A673 (cell line): ENCODE measurements around the gene CCDC9B. TPM values are rescaled to one million over a fixed set of nuclear protein-coding genes. Genes with fewer than 3 reads are reported as not detected.

Source experiments
- BruUV-seq: library from RNA; stranded (reverse); fragments of 400-500 nt; replicated peaks from 2 replicates; lab custom pipeline; 2021; lab: Mats Ljungman, UMichigan
- CTCF ChIA-PET: fragments of 300-600 bp; sonication (Branson Sonifier 250); formaldehyde crosslinking; loops from one replicate; lab custom pipeline; 2022; ENCODE audit warnings: antibody characterized with exemption; lab: Charles Lee
- POLR2A ChIA-PET: fragments of 300-600 bp; sonication (Branson Sonifier 250); formaldehyde crosslinking; loops from one replicate; lab custom pipeline; 2022; ENCODE audit warnings: antibody characterized with exemption; ENCODE audit not compliant: low non-redundant PET; lab: Charles Lee
- DNase-seq: peaks from one replicate; pipeline ENCODE4 v3.0.0-alpha.2; 2015; ENCODE audit warnings: low spot score
- H3K27ac ChIP-seq: fragments of 200-600 bp; sonication (generic); 2 replicates; pipeline ENCODE4 v1.5.1; 2016; ENCODE audit warnings: mixed run types, low read depth, mild to moderate bottlenecking, mixed read lengths, antibody characterized with exemption, low read length; ENCODE audit not compliant: poor library complexity, severe bottlenecking
- H3K27me3 ChIP-seq: fragments of 200-600 bp; sonication (generic); replicated peaks from 2 replicates; pipeline ENCODE4 v1.6.1; 2017; ENCODE audit warnings: mixed run types, low read depth, mild to moderate bottlenecking, mixed read lengths, antibody characterized with exemption, low read length; ENCODE audit not compliant: insufficient read depth, poor library complexity
- H3K36me3 ChIP-seq: fragments of 200-600 bp; sonication (generic); 2 replicates; pipeline ENCODE4 v1.6.1; 2016; ENCODE audit warnings: mixed run types, mild to moderate bottlenecking, mixed read lengths, antibody characterized with exemption, low read length; ENCODE audit not compliant: insufficient read depth, poor library complexity, severe bottlenecking
- H3K4me1 ChIP-seq: fragments of 200-600 bp; sonication (generic); 2 replicates; pipeline ENCODE4 v1.6.1; 2017; ENCODE audit warnings: mixed run types, mild to moderate bottlenecking, mixed read lengths, antibody characterized with exemption, low read length; ENCODE audit not compliant: insufficient read depth, poor library complexity, severe bottlenecking
- H3K4me3 ChIP-seq: fragments of 200-600 bp; sonication (generic); 2 replicates; pipeline ENCODE4 v1.5.1; 2016; ENCODE audit warnings: low read depth, mixed run types, mild to moderate bottlenecking, mixed read lengths, low read length; ENCODE audit not compliant: poor library complexity, severe bottlenecking
- H3K9me3 ChIP-seq: fragments of 200-600 bp; sonication (generic); 2 replicates; pipeline ENCODE4 v1.6.1; 2016; ENCODE audit warnings: mixed run types, low read depth, mild to moderate bottlenecking, mixed read lengths, antibody characterized with exemption, low read length; ENCODE audit not compliant: poor library complexity, severe bottlenecking
- CTCF ChIP-seq: fragments of 300-800, 200-600 bp; sonication (generic); conservative IDR thresholded peaks from 2 replicates; pipeline ENCODE4 v1.5.1; 2017; ENCODE audit warnings: low read depth, mild to moderate bottlenecking, antibody characterized with exemption, low read length, moderate library complexity, mixed read lengths
- EZH2 ChIP-seq: fragments of 200-600 bp; sonication (generic); IDR thresholded peaks from 2 replicates; pipeline ENCODE4 v1.6.1; 2017; ENCODE audit warnings: borderline replicate concordance, low read depth, mild to moderate bottlenecking, mixed read lengths, antibody characterized with exemption, low read length; ENCODE audit not compliant: poor library complexity, severe bottlenecking
- intact Hi-C: fragments of 100-400 bp; cut with micrococcal nuclease; formaldehyde crosslinking; loops from one replicate; pipeline ENCODE4 v1.10.0; 2022; ENCODE audit not compliant: unreplicated experiment
- total RNA-seq: library from RNA; stranded (reverse); gene quantifications from 2 replicates; pipeline ENCODE4 v1.2.3, GENCODE V29; 2021

Gene CCDC9B
- total RNA-seq, 1 experiment from 2014 or later, result 8.6 TPM

GRCh38 chr15:40337597-40337996 is 3.1 kb downstream of the CCDC9B start:
- TF ChIP-seq CTCF, result no peak
- no peaks in the 10 kb centered on the region for H3K27me3 ChIP-seq
- POLR2A ChIA-PET, result no interaction called here
- intact Hi-C loops, result no loop called here
- no peak for DNase-seq
- H3K36me3 ChIP-seq, result no peaks in the 10 kb centered on the region
- peak overlapping the region; percentile 30 for H3K27ac ChIP-seq
- H3K4me3 ChIP-seq, result no peak overlapping the region
- BruUV-seq, result no TSS peak
- H3K4me1 ChIP-seq, result peaks cover 77% of the 10 kb centered on the region
- CTCF ChIA-PET, result interaction anchor here (1.1 to 4.0 kb wide), 3 partner anchors 9 to 59 kb away, joined by 3 to 25 read pairs (median 14); partner anchors contain the start of gene INAFM2
- no peaks in the 10 kb centered on the region for H3K9me3 ChIP-seq

GRCh38 chr15:40336744-40337122 is 4.0 kb downstream of the CCDC9B start:
- H3K27ac ChIP-seq, result peak overlapping the region; percentile 30
- no peak for DNase-seq
- no peaks in the 10 kb centered on the region for H3K27me3 ChIP-seq
- no peaks in the 10 kb centered on the region for H3K36me3 ChIP-seq
- intact Hi-C loops, result no loop called here
- no TSS peak for BruUV-seq
- TF ChIP-seq EZH2, result no peak
- TF ChIP-seq CTCF, result peak; percentile 28; the same call in 1 of the 2 replicates
- CTCF ChIA-PET, result interaction anchor here (0.6 to 2.9 kb wide), 3 partner anchors 8 to 58 kb away, joined by 3 to 14 read pairs (median 3); partner anchors contain the start of gene INAFM2
- peaks cover 77% of the 10 kb centered on the region for H3K4me1 ChIP-seq
- POLR2A ChIA-PET, result no interaction called here
- H3K9me3 ChIP-seq, result no peaks in the 10 kb centered on the region
- no peak overlapping the region for H3K4me3 ChIP-seq

- ChIA-PET CTCF (interaction anchor here (0.6 to 2.9 kb wide), 5 partner anchors 8 to 57 kb away, joined by 3 to 14 read pairs (median 3); partner anchors contain the start of gene INAFM2), POLR2A (no interaction called here)
- intact Hi-C loops, result no loop called here
- BruUV-seq, result no TSS peak
- Histone ChIP-seq H3K4me3 (no peak overlapping the region), H3K27ac (peak overlapping the region; percentile 78), H3K4me1 (peaks cover 74% of the 10 kb centered on the region), H3K9me3 (no peaks in the 10 kb centered on the region), H3K27me3 (no peaks in the 10 kb centered on the region), H3K36me3 (no peaks in the 10 kb centered on the region)
- peak; percentile 69 for DNase-seq
- no peak for TF ChIP-seq CTCF
- no peak for TF ChIP-seq EZH2
Observed at GRCh38 chr15:40335938-40336743, 4.6 kb downstream of the CCDC9B start.
